Endodermal cell (in vitro differentiated cells): ENCODE measurements around the gene ADK. TPM values are rescaled to one million over a fixed set of nuclear protein-coding genes. Genes with fewer than 3 reads are reported as not detected.

Experiments used
- DNase-seq: peaks from one replicate; pipeline ENCODE4 v3.0.0-alpha.2; 2017
- H3K27ac ChIP-seq: 2 replicates; pipeline ENCODE4 v1.5.1; 2013; ENCODE audit warnings: mild to moderate bottlenecking, low read depth, low read length, moderate library complexity
- H3K27me3 ChIP-seq: 2 replicates; pipeline ENCODE4 v1.6.1; 2013; ENCODE audit warnings: mild to moderate bottlenecking, low read length, moderate library complexity; ENCODE audit not compliant: insufficient read depth, control insufficient read depth, poor library complexity, severe bottlenecking
- H3K36me3 ChIP-seq: 2 replicates; pipeline ENCODE4 v1.7.0; 2013; ENCODE audit warnings: mild to moderate bottlenecking, low read length, moderate library complexity; ENCODE audit not compliant: control insufficient read depth, insufficient read depth
- H3K4me1 ChIP-seq: one replicate; pipeline ENCODE4 v1.7.0; 2013; ENCODE audit warnings: low read length; ENCODE audit not compliant: control insufficient read depth, insufficient read depth
- H3K4me3 ChIP-seq: 2 replicates; pipeline ENCODE4 v1.5.1; 2013; ENCODE audit warnings: mild to moderate bottlenecking, low read length, moderate library complexity
- H3K9ac ChIP-seq: 2 replicates; pipeline ENCODE4 v1.6.1; 2013; ENCODE audit warnings: mild to moderate bottlenecking, low read length, moderate library complexity; ENCODE audit not compliant: poor library complexity, severe bottlenecking; ENCODE audit errors: extremely low read depth
- H3K9me3 ChIP-seq: 2 replicates; pipeline ENCODE4 v1.6.1; 2013; ENCODE audit warnings: mild to moderate bottlenecking, low read length, moderate library complexity; ENCODE audit not compliant: control insufficient read depth
- H3K27ac Mint-ChIP-seq: 2 replicates; pipeline ENCODE4 v1.8.0; 2020; ENCODE audit warnings: mixed read lengths
- H3K27me3 Mint-ChIP-seq: 2 replicates; pipeline ENCODE4 v1.8.0; 2021; ENCODE audit warnings: mild to moderate bottlenecking, mixed read lengths; ENCODE audit not compliant: insufficient read depth
- H3K36me3 Mint-ChIP-seq: 2 replicates; pipeline ENCODE4 v1.8.0; 2020; ENCODE audit warnings: low read depth, mixed read lengths
- H3K4me1 Mint-ChIP-seq: 2 replicates; pipeline ENCODE4 v1.8.0; 2020; ENCODE audit warnings: mixed read lengths
- H3K4me3 Mint-ChIP-seq: 2 replicates; pipeline ENCODE4 v1.8.0; 2020; ENCODE audit warnings: mild to moderate bottlenecking, moderate library complexity, mixed read lengths
- H3K9me3 Mint-ChIP-seq: 2 replicates; pipeline ENCODE4 v1.8.0; 2020; ENCODE audit warnings: mild to moderate bottlenecking, mixed read lengths
- CTCF ChIP-seq: fragments of 200-600 bp; sonication (generic); conservative IDR thresholded peaks from 2 replicates; pipeline ENCODE4 v1.5.0; 2021; ENCODE audit warnings: antibody characterized with exemption, mild to moderate bottlenecking
- WGBS, 2 experiments: methylation state at CpG; one replicate each; pipeline versions ENCODE4 v1.1.5 to v1.1.7; 2013; ENCODE audit warnings: missing lambda C conversion rate in 2 of 2, mixed read lengths in 1 of 2; ENCODE audit not compliant: insufficient coverage in 1 of 2, insufficient read length in 1 of 2; 5-methylcytosine and 5-hydroxymethylcytosine counted together
- total RNA-seq, 2 donors: library from RNA; stranded (reverse); fragmentation: NEBNext Ultra II Directional in 1 of 2; extraction: Animal tissue kit (Norgen Biotek cat#: 25700) in 1 of 2; gene quantifications; 2 replicates in 1 of 2; 3 replicates in 1 of 2; pipeline ENCODE4 v1.2.1, GENCODE V29; 2021

The ADK gene
- total RNA-seq, 2 donors from 2014 or later, result 23.6 to 36.7 TPM

GRCh38 chr10:74543276-74543675, 392.3 kb downstream of the ADK start:
- no peak overlapping the region for H3K27ac Mint-ChIP-seq
- Histone ChIP-seq H3K36me3 (no peaks in the 10 kb centered on the region), H3K27me3 (no peaks in the 10 kb centered on the region), H3K27ac (no peak overlapping the region), H3K4me3 (no peak overlapping the region), H3K9me3 (no peaks in the 10 kb centered on the region), H3K9ac (no peak overlapping the region), H3K4me1 (no peaks in the 10 kb centered on the region)
- 100% methylated on average over 1 of the region's 1 CpG; no CpG with 5 or more reads in 1 of the 2 experiments for WGBS, 2 experiments
- no peak overlapping the region for H3K4me3 Mint-ChIP-seq
- no peaks in the 10 kb centered on the region for H3K36me3 Mint-ChIP-seq
- no peaks in the 10 kb centered on the region for H3K27me3 Mint-ChIP-seq
- no peak for TF ChIP-seq CTCF
- no peaks in the 10 kb centered on the region for H3K9me3 Mint-ChIP-seq
- peaks cover 4% of the 10 kb centered on the region for H3K4me1 Mint-ChIP-seq
- no peak for DNase-seq

GRCh38 chr10:74544106-74544505, 393.1 kb downstream of the ADK start:
- no peak for DNase-seq
- Histone ChIP-seq H3K9ac (no peak overlapping the region), H3K9me3 (no peaks in the 10 kb centered on the region), H3K4me1 (no peaks in the 10 kb centered on the region), H3K36me3 (no peaks in the 10 kb centered on the region), H3K4me3 (no peak overlapping the region), H3K27ac (no peak overlapping the region), H3K27me3 (no peaks in the 10 kb centered on the region)
- peaks cover 2% of the 10 kb centered on the region for H3K36me3 Mint-ChIP-seq
- H3K9me3 Mint-ChIP-seq, result no peaks in the 10 kb centered on the region
- peaks cover 4% of the 10 kb centered on the region for H3K4me1 Mint-ChIP-seq
- H3K27ac Mint-ChIP-seq, result peak overlapping the region; percentile 6
- no peaks in the 10 kb centered on the region for H3K27me3 Mint-ChIP-seq
- no peak for TF ChIP-seq CTCF
- WGBS, 2 experiments, result 40 to 84% methylated on average over 1 to 2 of the region's 2 CpGs
- H3K4me3 Mint-ChIP-seq, result no peak overlapping the region

- DNase-seq, result no peak
- peaks cover 2% of the 10 kb centered on the region for H3K36me3 Mint-ChIP-seq
- peaks cover 4% of the 10 kb centered on the region for H3K4me1 Mint-ChIP-seq
- no peaks in the 10 kb centered on the region for H3K27me3 Mint-ChIP-seq
- no peak for TF ChIP-seq CTCF
- Histone ChIP-seq H3K36me3 (no peaks in the 10 kb centered on the region), H3K27me3 (no peaks in the 10 kb centered on the region), H3K27ac (no peak overlapping the region), H3K9me3 (no peaks in the 10 kb centered on the region), H3K9ac (no peak overlapping the region), H3K4me3 (no peak overlapping the region), H3K4me1 (no peaks in the 10 kb centered on the region)
- H3K9me3 Mint-ChIP-seq, result no peaks in the 10 kb centered on the region
- 83 to 100% methylated on average over 1 to 2 of the region's 2 CpGs for WGBS, 2 experiments
- no peak overlapping the region for H3K27ac Mint-ChIP-seq
- H3K4me3 Mint-ChIP-seq, result no peak overlapping the region
These were observed 397.7 kb downstream of the ADK start for GRCh38 chr10:74548676-74549075.
